Midbrain (tissue), 1 donor: ENCODE measurements around the gene XPNPEP3.

Experiments used
- DNase-seq: peaks from one replicate; lab custom pipeline; 2025; lab: John Stamatoyannopoulos, UW

The XPNPEP3 gene

GRCh38 chr22:40939202-40939601 is 82.3 kb downstream of the XPNPEP3 start:
- no peak for DNase-seq

GRCh38 chr22:40950962-40951794 is 94.2 kb downstream of the XPNPEP3 start, which contains the start of gene RBX1:
TSS of gene RBX1 (plus strand) at chr22:40951378. CDS start at chr22:40951399, 21 bp downstream.
- DNase-seq: peak; percentile 97

- no peak for DNase-seq
Observed at GRCh38 chr22:40951795-40952605, 95.1 kb downstream of the XPNPEP3 start.

- DNase-seq: no peak
Observed at GRCh38 chr22:40953471-40953870, 96.5 kb downstream of the XPNPEP3 start.

- DNase-seq: no peak
Observed at GRCh38 chr22:40954113-40954512, 97.2 kb downstream of the XPNPEP3 start.

GRCh38 chr22:40955571-40955970 is 98.6 kb downstream of the XPNPEP3 start:
- no peak for DNase-seq

- DNase-seq: no peak
Observed at GRCh38 chr22:40957601-40958000, 100.7 kb downstream of the XPNPEP3 start.

- DNase-seq: no peak
Observed at GRCh38 chr22:40958299-40958698, 101.4 kb downstream of the XPNPEP3 start.

GRCh38 chr22:40960145-40960544 is 103.2 kb downstream of the XPNPEP3 start:
- no peak for DNase-seq

GRCh38 chr22:40965936-40966725 is 109.2 kb downstream of the XPNPEP3 start:
- no peak for DNase-seq

GRCh38 chr22:40966726-40967085 is 109.8 kb downstream of the XPNPEP3 start:
- no peak for DNase-seq

- DNase-seq: no peak
Observed at GRCh38 chr22:40967111-40967760, 110.3 kb downstream of the XPNPEP3 start.

GRCh38 chr22:40972587-40972986 is 115.6 kb downstream of the XPNPEP3 start:
- DNase-seq: no peak

- no peak for DNase-seq
Observed at GRCh38 chr22:40973144-40973543, 116.2 kb downstream of the XPNPEP3 start.

- no peak for DNase-seq
Observed at GRCh38 chr22:40975366-40975765, 118.4 kb downstream of the XPNPEP3 start.

- no peak for DNase-seq
Observed at GRCh38 chr22:40976866-40977700, 120.1 kb downstream of the XPNPEP3 start.

GRCh38 chr22:40979198-40979597 is 122.2 kb downstream of the XPNPEP3 start:
- no peak for DNase-seq

- DNase-seq: no peak
Observed at GRCh38 chr22:40979871-40980270, 122.9 kb downstream of the XPNPEP3 start.
